ENCODE measurements around the gene IMMP2L. TPM values are rescaled to one million over a fixed set of nuclear protein-coding genes. Genes with fewer than 3 reads are reported as not detected.

The IMMP2L gene
- total RNA-seq, 4 donors from 2014 or later, result 23.8 to 30.0 (median 27.7) TPM

- H3K4me1 ChIP-seq, result peaks cover 0 to 4% of the 10 kb centered on the region in 2 donors
- H3K27ac ChIP-seq, result no peak overlapping the region
- no peak overlapping the region for H3K4me3 ChIP-seq (replicated peaks in 1 of 3)
- H3K9me3 ChIP-seq, result no peaks in the 10 kb centered on the region
- H3K36me3 ChIP-seq, result no peaks in the 10 kb centered on the region
- TF ChIP-seq, protein P1, sequence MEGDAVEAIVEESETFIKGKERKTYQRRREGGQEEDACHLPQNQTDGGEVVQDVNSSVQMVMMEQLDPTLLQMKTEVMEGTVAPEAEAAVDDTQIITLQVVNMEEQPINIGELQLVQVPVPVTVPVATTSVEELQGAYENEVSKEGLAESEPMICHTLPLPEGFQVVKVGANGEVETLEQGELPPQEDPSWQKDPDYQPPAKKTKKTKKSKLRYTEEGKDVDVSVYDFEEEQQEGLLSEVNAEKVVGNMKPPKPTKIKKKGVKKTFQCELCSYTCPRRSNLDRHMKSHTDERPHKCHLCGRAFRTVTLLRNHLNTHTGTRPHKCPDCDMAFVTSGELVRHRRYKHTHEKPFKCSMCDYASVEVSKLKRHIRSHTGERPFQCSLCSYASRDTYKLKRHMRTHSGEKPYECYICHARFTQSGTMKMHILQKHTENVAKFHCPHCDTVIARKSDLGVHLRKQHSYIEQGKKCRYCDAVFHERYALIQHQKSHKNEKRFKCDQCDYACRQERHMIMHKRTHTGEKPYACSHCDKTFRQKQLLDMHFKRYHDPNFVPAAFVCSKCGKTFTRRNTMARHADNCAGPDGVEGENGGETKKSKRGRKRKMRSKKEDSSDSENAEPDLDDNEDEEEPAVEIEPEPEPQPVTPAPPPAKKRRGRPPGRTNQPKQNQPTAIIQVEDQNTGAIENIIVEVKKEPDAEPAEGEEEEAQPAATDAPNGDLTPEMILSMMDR (IDR thresholded peaks at IDR 0.05), result no peak
- TF ChIP-seq POLR2A (IDR thresholded peaks at IDR 0.05), result no peak
- intact Hi-C loops (cut with DNase I), result no loop called here
- no peaks in the 10 kb centered on the region for H3K27me3 ChIP-seq
- DNase-seq, result no peak
- WGBS, 2 donors, result 95 to 98% methylated on average over 2 of the region's 2 CpGs
These were observed 446.3 kb downstream of the IMMP2L start for GRCh38 chr7:111115966-111116365.

- intact Hi-C loops (cut with DNase I), result no loop called here
- WGBS, 2 donors, result 71 to 79% methylated on average over 1 of the region's 1 CpG
- no peak overlapping the region for H3K27ac ChIP-seq
- no peaks in the 10 kb centered on the region for H3K27me3 ChIP-seq
- no peaks in the 10 kb centered on the region for H3K36me3 ChIP-seq
- H3K4me1 ChIP-seq, result peaks cover 0 to 7% of the 10 kb centered on the region in 2 donors
- DNase-seq, result no peak
- no peaks in the 10 kb centered on the region for H3K9me3 ChIP-seq
- H3K4me3 ChIP-seq (replicated peaks in 1 of 3), result no peak overlapping the region
- TF ChIP-seq, protein P1 (IDR thresholded peaks at IDR 0.05), result no peak
These were observed 448.9 kb downstream of the IMMP2L start for GRCh38 chr7:111113263-111114017.

DNA sequence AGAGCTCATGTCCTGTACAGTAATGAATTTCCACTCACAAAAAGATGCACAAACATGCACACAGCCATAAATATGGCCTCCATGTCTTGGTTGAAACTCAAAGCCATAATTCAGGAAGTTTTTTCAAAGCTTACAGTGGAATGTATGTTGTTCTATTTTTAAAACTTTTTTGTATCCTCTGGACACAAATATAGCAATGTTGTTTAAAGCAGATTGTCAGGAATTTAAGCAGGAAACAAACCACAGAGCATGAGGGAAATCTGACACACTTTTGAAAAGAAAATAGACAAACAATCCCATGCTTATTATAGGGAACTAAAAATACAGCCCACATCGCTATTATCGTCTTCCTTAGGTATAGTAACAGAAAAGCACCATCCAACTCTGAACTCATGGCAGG is 449.9 kb downstream of the IMMP2L start:
- Histone ChIP-seq H3K36me3 (no peaks in the 10 kb centered on the region), H3K4me1 (peaks cover 5 to 11% of the 10 kb centered on the region in 2 donors), H3K27ac (no peak overlapping the region), H3K4me3 (replicated peaks in 1 of 3) (no peak overlapping the region), H3K27me3 (no peaks in the 10 kb centered on the region), H3K9me3 (no peaks in the 10 kb centered on the region)
- DNase-seq, result no peak
- no peak for TF ChIP-seq POLR2A (IDR thresholded peaks at IDR 0.05)
- TF ChIP-seq, protein P1 (IDR thresholded peaks at IDR 0.05), result no peak
- intact Hi-C loops (cut with DNase I), result no loop called here
- WGBS, 2 donors, result 71 to 77% methylated on average over 2 of the region's 2 CpGs

DNA sequence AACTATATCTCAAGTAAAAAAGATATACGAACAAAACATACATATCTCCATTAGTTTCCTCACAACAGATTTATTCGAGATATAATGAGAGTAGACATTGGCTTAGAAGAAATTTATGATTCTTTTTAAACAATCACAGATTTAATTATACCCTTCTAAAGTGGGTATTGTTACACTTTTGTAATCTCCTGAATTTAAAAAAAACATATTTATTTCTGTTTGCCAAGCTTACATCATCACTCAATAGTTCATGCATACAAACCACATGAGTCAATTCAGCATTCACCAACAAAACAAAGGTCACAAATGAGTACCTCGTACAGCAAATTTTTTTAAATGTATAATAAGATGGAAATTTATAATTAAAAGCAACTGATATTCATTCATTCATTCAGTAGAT is 453.8 kb downstream of the IMMP2L start:
- no peak overlapping the region for H3K4me3 ChIP-seq (replicated peaks in 1 of 3)
- peaks cover 5 to 9% of the 10 kb centered on the region in 2 donors for H3K4me1 ChIP-seq
- WGBS, 2 donors, result 68 to 87% methylated on average over 3 of the region's 3 CpGs
- DNase-seq, result no peak
- TF ChIP-seq POLR2A (IDR thresholded peaks at IDR 0.05), result no peak
- TF ChIP-seq, protein P1 (IDR thresholded peaks at IDR 0.05), result no peak
- no peaks in the 10 kb centered on the region for H3K9me3 ChIP-seq
- intact Hi-C loops (cut with DNase I), result no loop called here
- H3K36me3 ChIP-seq, result no peaks in the 10 kb centered on the region
- no peaks in the 10 kb centered on the region for H3K27me3 ChIP-seq
- no peak overlapping the region for H3K27ac ChIP-seq

- H3K4me1 ChIP-seq, result peaks cover 5 to 8% of the 10 kb centered on the region in 2 donors
- 80 to 85% methylated on average over 1 of the region's 1 CpG for WGBS, 2 donors
- no peak for DNase-seq
- no peaks in the 10 kb centered on the region for H3K27me3 ChIP-seq
- H3K36me3 ChIP-seq, result no peaks in the 10 kb centered on the region
- no peak for TF ChIP-seq POLR2A (IDR thresholded peaks at IDR 0.05)
- TF ChIP-seq, protein P1 (IDR thresholded peaks at IDR 0.05), result no peak
- intact Hi-C loops (cut with DNase I), result no loop called here
- H3K9me3 ChIP-seq, result no peaks in the 10 kb centered on the region
- H3K4me3 ChIP-seq (replicated peaks in 1 of 3), result no peak overlapping the region
- H3K27ac ChIP-seq, result no peak overlapping the region
These were observed 454.3 kb downstream of the IMMP2L start for GRCh38 chr7:111108000-111108399.

All from thyroid gland (tissue), 4 donors.